NB4 (cell line): ENCODE measurements around the gene SEMA5A.

Experiments used
- CTCF ChIP-seq: IDR thresholded peaks from one replicate; pipeline ENCODE4 v1.5.1; 2012; ENCODE audit warnings: low read depth, low read length
- MYC ChIP-seq: IDR thresholded peaks from 2 replicates; pipeline ENCODE4 v1.6.1; 2011; ENCODE audit warnings: low read depth, low read length
- POLR2A ChIP-seq: IDR thresholded peaks from 2 replicates; pipeline ENCODE4 v1.6.1; 2011; ENCODE audit warnings: mild to moderate bottlenecking; ENCODE audit not compliant: insufficient read length; ENCODE audit errors: extremely low read depth

GRCh38 chr5:9482381-9482780, 63.5 kb downstream of the SEMA5A start:
- TF ChIP-seq CTCF (no peak), POLR2A (no peak), MYC (no peak)
